ENCODE data around the gene LAMC3.

The LAMC3 gene

GRCh38 chr9:130971294-130971849 lies 37.6 kb upstream of the LAMC3 start (continued):
- no peak for TF ChIP-seq TSHZ2 (CRISPR knock-in tag; IDR thresholded peaks at IDR 0.05)
- no peak for TF ChIP-seq ZC3H10 (CRISPR knock-in tag; IDR thresholded peaks at IDR 0.05)
- no peak for TF ChIP-seq ISL1 (CRISPR knock-in tag; IDR thresholded peaks at IDR 0.05)

- no peak for TF ChIP-seq ZC3H10 (CRISPR knock-in tag; IDR thresholded peaks at IDR 0.05)
- TF ChIP-seq ESRRG (CRISPR knock-in tag; IDR thresholded peaks at IDR 0.05) = no peak
- TF ChIP-seq ARNTL (CRISPR knock-in tag; IDR thresholded peaks at IDR 0.05; ENCODE audit: borderline replicate concordance, low read depth) = no peak
- TF ChIP-seq SNAI2 (CRISPR knock-in tag; IDR thresholded peaks at IDR 0.05) = no peak
- no peak for TF ChIP-seq CSRNP3 (CRISPR knock-in tag; IDR thresholded peaks at IDR 0.05)
- TF ChIP-seq RARB (CRISPR knock-in tag; IDR thresholded peaks at IDR 0.05) = no peak
- TF ChIP-seq BACH2 (CRISPR knock-in tag; IDR thresholded peaks at IDR 0.05; ENCODE audit: borderline replicate concordance) = no peak
- TF ChIP-seq CREB5 (CRISPR knock-in tag; IDR thresholded peaks at IDR 0.05; ENCODE audit: low read depth) = no peak
- no peak for TF ChIP-seq CSDC2 (CRISPR knock-in tag; IDR thresholded peaks at IDR 0.05)
- TF ChIP-seq ZNF70 (CRISPR knock-in tag; IDR thresholded peaks at IDR 0.05) = no peak
- no peak for TF ChIP-seq ZFP30 (CRISPR knock-in tag; IDR thresholded peaks at IDR 0.05)
- no peak for TF ChIP-seq TSHZ2 (CRISPR knock-in tag; IDR thresholded peaks at IDR 0.05)
- TF ChIP-seq PATZ1 (CRISPR knock-in tag; IDR thresholded peaks at IDR 0.05; ENCODE audit: borderline replicate concordance) = no peak
- ATAC-seq = no peak
These were observed 36.6 kb upstream of the LAMC3 start for GRCh38 chr9:130972277-130972956.

- TF ChIP-seq ISL1 (CRISPR knock-in tag; IDR thresholded peaks at IDR 0.05) (no peak), ZNF8 (CRISPR knock-in tag; IDR thresholded peaks at IDR 0.05) (no peak), SNAI2 (CRISPR knock-in tag; IDR thresholded peaks at IDR 0.05) (no peak), PPARA (CRISPR knock-in tag; IDR thresholded peaks at IDR 0.05; ENCODE audit: borderline replicate concordance) (no peak), TCF4 (CRISPR knock-in tag; IDR thresholded peaks at IDR 0.05; ENCODE audit: borderline replicate concordance) (no peak), OSR1 (CRISPR knock-in tag; IDR thresholded peaks at IDR 0.05) (no peak), CSRNP3 (CRISPR knock-in tag; IDR thresholded peaks at IDR 0.05) (no peak), ZNF70 (CRISPR knock-in tag; IDR thresholded peaks at IDR 0.05) (no peak)
These were observed 35.9 kb upstream of the LAMC3 start for GRCh38 chr9:130972957-130973685.

More at GRCh38 chr9:130972957-130973685, 35.9 kb upstream of the LAMC3 start:
- ATAC-seq = no peak; the same call in 2 of the 3 replicates
